H1 (cell line): Measurements from ENCODE around the gene SLC35B4.

Source experiments
- ATF2 ChIP-seq: IDR thresholded peaks from 2 replicates; pipeline ENCODE4 v1.6.1; 2012; ENCODE audit warnings: low read length, inconsistent platforms
- BRCA1 ChIP-seq: IDR thresholded peaks from 2 replicates; pipeline ENCODE4 v1.6.1; 2012; ENCODE audit warnings: low read depth, low read length, improper control_type of control experiment
- CEBPB ChIP-seq: IDR thresholded peaks from 2 replicates; pipeline ENCODE4 v1.6.1; 2012; ENCODE audit warnings: low read depth, low read length
- CHD2 ChIP-seq: IDR thresholded peaks from 2 replicates; pipeline ENCODE4 v1.6.1; 2012; ENCODE audit warnings: low read length, improper control_type of control experiment
- CTCF ChIP-seq, 3 experiments: IDR thresholded peaks; 1 replicate in 2 of 3; 2 replicates in 1 of 3; pipeline versions ENCODE4 v1.5.1 to v1.6.1; 2011; ENCODE audit warnings: low read length in 3 of 3, mild to moderate bottlenecking in 3 of 3, inconsistent platforms in 2 of 3, low read depth in 1 of 3, moderate library complexity in 1 of 3; ENCODE audit not compliant: insufficient read depth in 1 of 3; ENCODE audit errors: control extremely low read depth in 1 of 3
- EZH2 ChIP-seq: fragments of 200-600 bp; sonication (generic); IDR thresholded peaks from 2 replicates; pipeline ENCODE4 v1.7.1; 2012; ENCODE audit warnings: low read depth, mild to moderate bottlenecking, moderate library complexity, low read length, inconsistent platforms; ENCODE audit not compliant: severe bottlenecking
- MAFK ChIP-seq: IDR thresholded peaks from 2 replicates; pipeline ENCODE4 v1.6.1; 2012; ENCODE audit warnings: low read depth, mild to moderate bottlenecking, improper control_type of control experiment, low read length
- POLR2A ChIP-seq, 2 experiments: IDR thresholded peaks; 1 replicate in 1 of 2; 2 replicates in 1 of 2; pipeline ENCODE4 v1.6.1; 2011; ENCODE audit warnings: low read depth in 2 of 2, low read length in 2 of 2, mild to moderate bottlenecking in 2 of 2; ENCODE audit errors: control extremely low read depth in 1 of 2
- POLR2AphosphoS5 ChIP-seq: IDR thresholded peaks from 2 replicates; pipeline ENCODE4 v1.6.1; 2011; ENCODE audit warnings: low read depth, low read length
- RFX5 ChIP-seq: IDR thresholded peaks from 2 replicates; pipeline ENCODE4 v1.6.1; 2011; ENCODE audit warnings: low read depth, low read length, improper control_type of control experiment, borderline replicate concordance
- TAF1 ChIP-seq: IDR thresholded peaks from 2 replicates; pipeline ENCODE4 v1.6.1; 2011; ENCODE audit warnings: mild to moderate bottlenecking, low read depth, low read length

- TF ChIP-seq BRCA1: no peak
- no peak for TF ChIP-seq ATF2
- TF ChIP-seq POLR2AphosphoS5: no peak
- TF ChIP-seq POLR2A (IDR thresholded peaks at IDR 0.05; ENCODE audit: control extremely low read depth in 1 of 2, low read depth in 2 of 2, low read length in 2 of 2): no peak
- TF ChIP-seq CHD2: no peak
- TF ChIP-seq CEBPB: no peak
- no peak for TF ChIP-seq TAF1
- TF ChIP-seq CTCF (IDR thresholded peaks at IDR 0.05; ENCODE audit: control extremely low read depth in 1 of 3, insufficient read depth in 1 of 3, low read depth in 1 of 3, low read length in 3 of 3): no peak
- TF ChIP-seq RFX5: no peak
- TF ChIP-seq MAFK: no peak
- no peak for TF ChIP-seq EZH2
Observed at GRCh38 chr7:134246347-134246746, 70.4 kb downstream of the SLC35B4 start.
